Right kidney (tissue), 1 donor: Measurements from ENCODE around the gene MTRF1.

ENCODE experiments used
- DNase-seq: peaks from one replicate; pipeline ENCODE4 v3.0.0-alpha.2; 2016

Gene MTRF1

DNA sequence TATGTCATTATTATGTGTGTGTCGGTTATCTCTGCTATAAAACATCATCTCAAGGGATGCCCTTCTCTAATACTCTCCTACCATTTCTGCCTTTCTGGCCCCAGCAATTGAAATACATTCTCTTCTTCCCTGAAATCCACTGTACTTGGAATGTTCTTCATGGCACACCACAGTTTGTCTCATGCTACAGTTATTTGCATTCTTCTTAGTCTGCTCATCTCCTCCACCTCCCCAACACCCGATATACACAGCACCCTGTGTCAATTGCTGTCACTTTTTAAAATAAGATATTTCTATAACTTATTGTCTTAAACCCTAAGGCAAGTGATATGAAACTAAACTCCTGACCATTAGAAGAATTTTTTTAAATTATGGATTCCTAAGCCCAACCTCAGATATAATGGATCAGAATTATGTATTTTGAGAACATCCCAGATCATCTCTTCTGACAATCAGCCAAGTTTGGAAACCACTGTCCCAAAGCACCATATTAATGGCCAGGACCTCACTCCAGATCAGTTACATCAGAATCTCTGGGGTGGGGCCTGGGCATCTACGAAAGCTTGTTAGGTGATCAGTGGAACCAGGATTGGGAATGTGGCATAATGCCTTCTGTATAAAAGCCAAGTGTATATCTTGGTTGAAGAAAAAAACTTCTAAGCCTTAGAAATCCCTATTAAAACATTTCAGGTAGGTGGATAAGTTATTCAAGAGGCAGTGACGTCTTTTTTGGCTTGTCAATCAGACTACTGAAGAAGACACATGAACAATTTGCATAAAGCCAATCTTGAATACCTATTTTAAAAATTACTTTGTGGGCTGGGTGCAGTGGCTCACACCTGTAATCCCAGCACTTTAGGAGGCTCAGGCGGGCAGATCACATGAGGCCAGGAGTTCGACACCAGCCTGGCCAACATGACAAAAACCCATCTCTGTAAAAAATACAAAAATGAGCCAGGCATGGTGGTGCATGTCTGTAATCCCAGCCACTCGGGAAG lies 39.0 kb downstream of the MTRF1 start:
- no peak for DNase-seq

DNA sequence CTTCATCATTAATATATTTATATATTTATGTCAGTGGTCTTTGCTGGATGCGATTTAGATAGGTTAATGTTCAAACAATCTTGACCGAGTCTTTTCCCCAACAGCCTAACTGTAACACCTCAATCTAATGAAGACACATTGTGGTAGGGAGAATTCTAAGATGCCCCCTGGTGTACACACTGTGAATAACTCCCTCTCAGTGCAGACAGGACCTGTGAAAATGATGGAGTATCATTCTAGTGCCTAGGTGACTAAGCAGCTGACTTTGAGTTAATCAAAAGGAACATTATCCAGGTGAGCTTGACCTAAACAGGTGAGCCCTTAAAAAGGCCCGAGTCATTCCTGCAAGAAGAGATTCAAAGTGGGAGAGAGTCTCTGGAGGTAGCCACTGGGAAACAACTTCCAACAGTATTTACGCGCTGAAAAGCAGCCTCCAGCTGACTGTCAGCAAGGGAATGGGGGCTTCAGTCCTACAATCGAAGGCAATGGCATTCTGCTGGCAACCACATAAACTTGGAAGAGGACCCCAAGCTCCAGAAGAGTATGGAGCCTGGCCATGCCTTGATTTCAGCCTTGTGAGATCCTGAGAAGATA lies 41.0 kb downstream of the MTRF1 start:
- DNase-seq = no peak

DNA sequence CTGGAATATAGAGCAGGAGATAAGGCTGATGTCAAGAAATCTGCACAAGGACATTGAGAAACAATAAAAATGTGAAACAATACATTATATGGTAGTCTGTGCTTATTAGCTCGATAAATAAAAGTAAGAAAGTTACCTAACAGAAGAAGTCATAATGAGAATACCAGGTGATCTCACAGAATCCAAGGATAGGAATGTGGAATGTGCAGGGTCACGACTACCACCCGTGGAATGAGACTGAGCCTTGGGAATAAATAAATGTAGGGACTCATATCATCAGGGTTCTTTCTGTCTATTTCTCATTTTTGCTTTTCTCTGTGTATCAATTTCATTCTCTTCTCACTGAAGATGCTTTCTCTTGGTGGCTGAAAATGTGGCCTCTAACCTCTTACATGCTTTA lies 43.0 kb downstream of the MTRF1 start:
- DNase-seq = no peak

DNA sequence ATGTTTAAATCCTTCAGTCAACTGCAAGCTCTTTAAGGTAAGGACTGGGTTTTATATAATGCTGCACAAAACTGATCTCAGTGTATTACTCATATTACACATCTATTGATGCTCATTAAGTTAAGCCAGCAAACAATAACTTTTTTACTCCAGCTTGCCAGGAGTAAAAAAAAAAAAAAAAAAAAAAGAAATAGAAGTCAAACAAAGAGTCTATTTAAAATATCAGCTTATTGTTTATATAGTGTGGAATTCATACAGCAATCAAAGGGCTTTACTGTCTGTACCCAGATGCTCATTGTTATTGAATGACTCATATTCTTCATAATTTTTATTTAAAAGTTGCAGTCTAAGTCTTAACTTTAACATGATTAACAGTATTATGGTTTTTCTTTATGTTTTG lies 47.2 kb downstream of the MTRF1 start:
- DNase-seq = no peak

DNA sequence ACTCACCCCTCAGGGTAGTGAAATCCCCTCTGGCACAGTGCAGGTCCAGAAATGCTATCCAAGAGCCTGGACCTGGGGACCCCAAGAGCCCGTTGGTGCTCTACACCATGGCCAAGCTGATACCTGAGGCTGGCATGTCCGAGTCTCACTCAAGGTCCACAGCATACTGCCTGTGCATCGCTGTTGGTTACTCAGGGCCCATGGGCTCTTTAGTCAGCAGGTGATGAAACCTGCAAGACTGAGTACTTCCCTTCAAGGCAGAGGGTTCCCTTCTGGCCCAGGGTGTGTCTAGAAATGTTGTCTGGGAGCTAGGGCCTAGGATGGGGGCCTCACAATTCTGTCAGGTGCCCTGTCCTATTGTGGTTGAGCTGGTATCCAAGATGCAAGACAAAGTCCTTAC lies 49.5 kb downstream of the MTRF1 start:
- DNase-seq = no peak

DNA sequence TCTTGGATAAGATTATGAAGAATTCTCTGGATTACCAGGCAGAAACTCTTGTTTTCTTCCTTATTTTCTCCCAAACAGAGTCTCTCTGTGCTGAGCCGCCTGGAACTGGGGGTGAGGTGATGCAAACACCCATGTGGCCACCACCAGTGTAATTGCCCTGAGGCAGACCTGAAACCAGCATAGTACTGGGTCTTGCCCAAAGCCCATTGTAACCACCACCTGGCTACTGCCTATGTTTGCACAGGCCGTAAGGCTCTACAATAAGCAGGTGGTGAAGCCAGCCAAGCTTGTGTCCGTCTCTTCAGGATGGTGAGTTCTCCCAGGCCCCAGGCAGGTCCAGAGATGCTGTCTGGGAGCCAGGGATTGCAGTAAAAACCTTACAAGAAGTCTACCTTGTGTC lies 50.1 kb downstream of the MTRF1 start:
- no peak for DNase-seq

DNA sequence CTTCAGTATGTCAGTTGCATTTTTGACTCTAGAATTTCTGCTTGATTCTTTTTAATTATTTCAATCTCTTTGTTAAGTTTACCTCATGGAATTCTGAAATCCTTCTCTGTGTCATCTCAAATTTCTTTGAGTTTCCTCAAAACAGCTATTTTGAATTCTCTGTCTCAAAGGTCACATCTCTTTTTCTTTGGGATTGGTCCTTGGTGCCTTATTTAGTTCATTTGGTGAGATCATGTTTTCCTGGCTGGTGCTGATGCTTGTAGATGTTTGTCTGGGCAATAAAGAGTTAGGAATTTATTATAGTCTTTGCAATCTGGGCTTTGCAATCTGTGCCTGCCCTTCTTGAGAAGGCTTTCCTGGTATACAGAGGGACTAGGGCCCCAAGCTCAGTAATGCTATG lies 50.5 kb downstream of the MTRF1 start:
- no peak for DNase-seq

DNA sequence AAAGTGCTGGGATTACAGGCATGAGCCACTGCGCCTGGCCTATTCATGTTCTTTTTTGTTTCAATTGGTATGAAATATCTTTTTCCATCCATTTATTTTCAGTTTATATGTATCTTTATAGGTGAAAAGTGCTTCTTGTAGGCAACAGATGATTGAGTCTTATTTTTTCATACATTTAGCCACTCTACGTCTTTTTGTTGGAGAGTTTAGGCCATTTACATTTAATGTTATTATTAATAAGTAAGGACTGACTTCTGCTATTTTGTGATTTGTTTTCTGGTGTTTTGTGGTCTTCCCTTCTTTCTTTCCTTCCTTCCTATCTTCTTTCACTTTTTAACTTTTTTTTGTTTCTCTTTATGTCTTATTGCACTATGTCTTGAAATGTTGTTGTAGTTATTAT lies 52.3 kb downstream of the MTRF1 start:
- no peak for DNase-seq

DNA sequence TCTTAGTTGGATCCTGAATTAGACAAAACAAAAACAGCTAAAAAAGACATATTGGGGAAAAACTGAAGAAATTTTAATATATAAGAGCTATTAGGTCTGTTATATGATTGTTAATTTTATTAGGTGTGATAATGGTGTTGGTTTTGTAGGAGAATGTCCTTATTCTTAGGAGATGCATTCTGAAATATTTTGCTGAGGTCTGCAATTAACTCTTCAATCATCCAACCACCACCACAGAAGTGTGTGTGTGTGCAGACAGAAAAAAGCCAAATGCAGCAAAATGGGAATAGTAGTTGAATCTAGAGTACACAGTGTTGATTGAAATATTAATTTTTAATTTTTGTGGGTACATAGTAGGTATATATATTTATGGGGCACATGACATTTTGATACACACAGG lies 56.9 kb downstream of the MTRF1 start:
- no peak for DNase-seq

DNA sequence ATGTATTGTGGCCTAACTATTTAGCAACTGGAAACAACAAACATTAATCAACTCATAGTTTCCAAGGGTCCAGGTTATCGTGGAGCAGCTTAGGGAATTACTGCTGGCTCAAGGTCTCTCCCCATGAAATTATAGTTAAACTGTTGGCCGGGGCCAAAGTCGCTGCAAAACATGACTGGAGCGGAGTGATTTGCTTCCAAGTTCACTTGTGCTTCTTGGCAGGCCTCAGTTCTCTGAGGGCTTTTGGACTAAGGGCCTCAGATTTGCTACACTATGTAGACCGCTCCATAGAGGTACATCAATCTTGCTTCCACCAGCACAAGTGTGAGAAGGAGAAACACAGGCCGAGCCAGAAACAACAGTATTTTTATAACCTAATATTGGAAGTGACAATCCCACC lies 59.6 kb downstream of the MTRF1 start:
- DNase-seq = no peak

DNA sequence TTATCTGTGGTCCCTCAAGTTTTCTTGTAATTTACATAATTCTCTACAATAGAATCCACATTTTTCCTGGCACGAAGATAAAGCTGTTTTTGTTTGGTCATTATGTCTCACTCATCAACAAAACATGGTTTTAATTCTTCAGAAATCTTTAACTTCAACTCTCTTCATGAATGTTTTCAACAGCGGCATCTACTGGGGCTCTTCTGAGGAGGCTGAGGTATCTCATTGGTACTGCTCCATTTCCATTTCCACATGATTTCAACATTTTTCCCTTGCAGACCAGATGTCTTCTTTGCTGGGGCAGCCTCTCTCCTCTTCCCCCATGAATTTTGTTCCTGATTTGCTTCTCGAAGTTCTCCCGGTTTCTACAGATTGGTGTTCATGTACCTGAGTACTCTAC lies 63.2 kb downstream of the MTRF1 start:
- no peak for DNase-seq

DNA sequence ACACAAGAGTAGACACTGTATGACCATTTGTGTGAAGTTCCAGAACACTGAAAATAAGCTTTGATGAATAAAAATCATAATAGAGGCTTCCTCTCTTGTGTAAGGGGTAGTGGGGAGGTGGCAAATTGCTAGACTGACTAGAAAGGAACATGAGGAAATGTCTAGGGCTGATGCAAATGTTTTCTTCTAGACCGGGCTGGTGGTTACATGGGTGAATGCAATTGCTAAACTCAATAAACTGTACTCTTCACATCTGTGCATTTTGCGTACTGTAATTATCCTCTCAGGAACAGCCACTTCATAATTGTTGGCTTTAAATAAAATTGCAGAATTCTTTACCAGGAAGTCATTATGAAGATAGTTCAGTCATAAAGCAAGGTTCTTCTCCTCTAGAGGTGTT lies 63.9 kb downstream of the MTRF1 start:
- no peak for DNase-seq

DNA sequence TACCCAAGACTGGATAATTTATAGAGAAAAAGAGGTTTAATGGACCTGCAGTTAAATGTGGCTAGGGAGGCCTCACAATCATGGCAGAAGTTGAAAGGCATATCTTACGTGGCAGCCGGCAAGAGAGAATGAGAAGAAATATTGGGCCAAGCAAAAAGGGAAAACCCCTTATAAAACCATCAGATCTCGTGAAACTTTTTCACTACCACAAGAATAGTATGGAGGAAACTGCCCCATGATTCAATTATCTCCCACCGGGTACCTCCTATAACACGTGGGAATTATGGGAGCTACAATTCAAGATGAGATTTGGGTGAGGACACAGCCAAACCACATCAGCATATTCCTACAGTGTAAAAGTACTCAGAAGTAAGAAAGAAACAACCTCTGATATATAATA lies 64.3 kb downstream of the MTRF1 start:
- DNase-seq = no peak

DNA sequence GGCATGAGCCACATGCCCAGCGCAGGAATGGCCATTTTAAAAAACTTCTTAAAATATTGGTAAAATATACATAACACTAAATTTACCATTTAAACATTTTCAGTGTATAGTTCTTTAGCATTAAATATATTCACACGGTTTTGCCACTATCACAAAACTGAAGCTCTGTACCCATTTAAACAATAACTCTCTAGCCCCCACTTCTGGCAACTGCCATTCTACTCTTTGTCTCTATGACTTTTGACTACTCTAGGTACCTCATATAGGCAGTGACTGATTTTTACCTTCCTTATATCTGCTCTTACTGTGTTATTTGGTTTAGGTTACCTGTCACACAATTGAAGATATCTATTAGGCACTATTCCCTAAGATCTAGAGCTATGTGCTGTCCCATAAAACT lies 66.8 kb downstream of the MTRF1 start:
- DNase-seq = no peak

DNA sequence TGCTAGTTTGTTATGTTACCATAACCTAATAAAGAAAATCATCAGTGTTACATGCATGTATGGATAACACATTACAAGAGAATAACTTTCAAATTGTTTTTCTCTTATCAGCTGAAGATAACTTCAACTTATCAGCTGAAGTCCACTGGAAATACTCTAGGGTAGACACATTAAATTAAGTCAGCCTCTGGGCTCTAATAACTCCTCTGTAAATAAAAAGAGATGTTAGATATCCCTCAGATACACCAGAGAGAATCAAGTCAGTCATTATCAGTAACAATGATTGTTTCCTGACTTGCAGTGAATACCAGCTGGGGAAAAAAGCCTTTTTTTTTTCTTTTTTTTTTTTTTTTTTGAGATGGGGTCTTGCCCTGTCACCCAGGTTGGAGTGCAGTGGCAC lies 67.4 kb downstream of the MTRF1 start:
- no peak for DNase-seq

DNA sequence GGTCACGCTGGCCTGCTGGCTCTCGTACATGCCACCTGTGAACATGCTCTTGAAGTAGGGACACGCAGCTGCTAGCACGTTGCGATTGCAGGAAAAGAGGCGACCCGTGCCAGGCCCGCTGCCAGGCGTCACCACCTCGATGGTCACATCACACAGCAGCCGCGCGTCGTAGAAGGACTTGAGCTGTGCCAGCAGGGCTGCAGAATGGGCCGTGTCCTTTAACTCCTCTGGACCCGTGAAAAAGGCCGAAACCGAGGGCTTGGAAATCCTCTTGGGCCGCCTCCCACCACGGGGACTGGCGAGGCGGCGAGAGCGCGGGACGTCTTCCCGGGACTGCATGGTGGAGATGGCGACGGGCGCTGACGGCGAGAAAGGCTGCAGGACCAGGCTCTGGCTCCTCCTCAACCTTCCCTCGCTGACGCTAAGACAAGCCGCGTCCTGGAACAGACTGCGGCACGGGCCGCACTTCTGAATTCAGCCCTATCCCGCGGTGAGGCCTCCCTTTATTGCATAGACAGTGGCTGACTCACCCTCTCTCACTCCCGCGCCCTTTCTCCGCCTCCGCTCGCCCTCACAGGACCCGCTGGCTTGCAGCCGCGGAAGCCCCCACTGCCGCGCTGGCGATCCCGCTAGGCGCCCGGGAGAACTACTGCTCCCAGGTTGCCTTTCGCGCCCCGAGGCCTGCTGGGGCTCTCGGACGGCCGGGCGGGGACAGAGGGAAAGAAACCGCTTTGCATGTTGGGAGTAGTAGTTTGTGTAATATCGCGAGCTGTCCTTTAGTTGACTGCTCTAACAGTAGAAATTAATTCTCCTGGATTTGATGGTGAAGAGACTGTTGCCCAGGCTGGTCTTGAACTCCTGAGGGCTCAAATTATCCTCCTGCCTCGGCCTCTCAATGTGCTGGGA lies 69.2 kb downstream of the MTRF1 start, which contains the start of gene KBTBD7:
Gene KBTBD7, minus strand, starts transcription at position 651 of the 906 bp plus-strand sequence. Its CDS starts 312 bp downstream, at position 339.
- DNase-seq = peak; percentile 97

DNA sequence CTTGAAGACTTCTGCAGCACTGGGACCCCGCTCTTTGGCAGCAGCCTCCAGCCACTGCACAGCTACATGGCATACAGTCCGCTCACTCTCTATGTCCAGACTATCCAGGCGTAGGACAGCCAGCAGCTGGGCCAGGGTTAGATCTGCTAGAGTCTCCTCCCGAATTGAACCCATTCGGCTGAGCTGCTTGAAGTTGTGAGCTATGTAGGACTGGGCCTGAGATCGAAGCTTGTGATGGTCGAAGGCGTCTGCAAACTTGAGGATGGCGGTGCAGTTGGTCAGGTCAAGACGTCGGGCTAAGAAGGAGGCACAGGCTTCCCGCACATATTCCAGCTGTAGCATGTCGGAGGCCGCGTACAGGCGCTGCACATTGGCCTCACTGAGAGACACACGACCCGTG lies 69.9 kb downstream of the MTRF1 start:
- DNase-seq = no peak

DNA sequence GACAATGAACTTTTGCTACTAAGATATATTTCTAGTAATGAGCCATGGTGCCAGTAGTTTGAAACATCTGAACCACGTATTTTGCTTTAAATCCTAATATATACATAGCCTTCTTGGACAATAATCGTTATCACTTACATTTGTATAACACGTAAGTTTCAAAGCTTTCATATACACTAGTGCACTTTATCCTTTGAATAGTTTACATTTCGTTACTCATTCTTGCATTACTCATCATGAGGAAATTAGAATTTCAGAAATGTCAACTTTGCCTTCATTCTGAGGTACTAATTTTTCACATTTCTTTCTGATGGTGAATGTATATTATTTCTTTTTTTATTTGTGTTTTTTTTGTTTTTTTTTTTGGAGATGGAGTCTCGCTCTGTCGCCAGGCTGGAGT lies 74.8 kb downstream of the MTRF1 start:
- no peak for DNase-seq

DNA sequence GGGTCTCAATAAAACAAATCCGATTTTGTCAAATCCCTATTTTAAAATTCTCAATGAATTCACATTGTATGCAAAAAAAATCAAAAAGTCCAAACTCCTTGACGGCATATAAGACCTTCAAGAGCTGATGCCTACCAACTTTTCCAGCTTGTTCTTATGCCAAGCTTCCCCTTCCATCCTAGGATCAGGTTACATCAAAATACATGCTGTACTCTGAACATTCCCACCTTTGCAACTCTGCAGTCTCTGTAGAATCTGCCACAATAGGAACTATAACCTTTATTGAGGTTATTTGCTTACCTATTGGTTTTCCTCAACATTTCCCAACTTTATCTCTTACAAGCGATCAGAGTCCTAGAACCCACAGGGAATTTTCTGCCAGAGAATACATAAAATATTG lies 76.9 kb downstream of the MTRF1 start:
- DNase-seq = no peak

DNA sequence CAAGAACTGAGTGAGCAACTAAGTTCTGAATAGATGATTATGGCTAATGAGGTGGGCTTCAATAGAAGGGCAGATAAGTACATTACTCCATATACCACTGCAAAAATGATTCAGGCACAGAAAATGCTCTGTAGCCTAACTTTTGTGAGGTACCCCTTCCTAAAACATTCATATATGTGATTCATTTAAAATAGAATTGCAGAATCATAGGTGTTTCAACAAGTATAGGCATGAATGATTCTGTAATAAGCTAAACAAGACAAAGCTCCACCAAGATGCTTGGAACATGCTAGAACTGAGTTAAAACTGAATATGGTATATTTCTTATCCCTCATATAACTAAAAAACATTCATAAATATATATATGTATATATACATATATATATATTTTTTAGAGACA lies 81.1 kb downstream of the MTRF1 start:
- DNase-seq = no peak

DNA sequence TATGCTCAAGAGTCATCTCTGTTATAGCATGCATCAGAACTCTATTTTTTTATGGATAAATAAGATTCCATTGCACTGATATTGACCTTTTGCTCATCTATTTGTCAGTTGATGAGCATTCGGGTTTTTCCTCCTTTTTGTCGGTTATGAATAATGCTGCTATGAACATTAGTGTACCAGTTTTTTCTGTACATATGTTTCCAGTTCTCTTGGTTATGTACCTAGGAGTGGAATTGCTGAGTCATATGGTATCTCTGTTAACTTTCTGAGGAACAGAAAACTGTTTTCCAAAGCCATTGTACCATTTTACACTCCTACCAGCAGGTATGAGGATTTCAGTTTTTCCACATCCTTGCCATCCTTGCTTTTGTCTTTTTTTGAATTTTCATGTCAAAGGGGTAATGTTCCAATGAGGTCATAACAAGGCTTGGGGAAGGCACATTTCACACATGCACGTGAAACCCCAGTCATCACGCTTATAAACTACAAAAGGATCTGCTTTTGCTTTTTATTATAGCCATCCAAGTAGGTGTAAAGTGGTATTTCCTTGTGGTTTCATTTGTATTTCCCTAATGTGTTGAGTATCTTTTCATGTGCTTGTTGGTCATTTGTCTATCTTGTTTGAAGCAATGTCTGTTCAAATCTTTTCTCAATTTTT lies 83.7 kb downstream of the MTRF1 start:
- DNase-seq = no peak

DNA sequence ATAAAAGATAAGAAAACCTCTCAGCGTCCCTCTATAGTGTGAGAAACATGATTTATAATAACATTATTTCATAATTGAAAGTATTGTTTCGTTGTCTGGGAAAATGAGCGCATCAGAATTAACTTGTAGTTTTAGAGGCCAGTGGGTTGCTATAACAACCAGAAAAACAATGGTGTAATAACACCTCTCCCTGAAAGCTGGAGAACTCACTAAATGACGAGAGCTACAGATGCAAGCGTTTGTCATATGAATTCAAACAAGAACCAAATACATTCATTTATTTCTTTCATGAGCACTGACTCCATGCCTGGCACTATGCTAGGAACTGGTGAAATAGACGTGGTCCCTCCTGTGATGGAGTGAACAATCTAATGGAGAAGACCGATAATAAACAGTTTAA lies 85.3 kb downstream of the MTRF1 start:
- DNase-seq = no peak
